Measurements from ENCODE around the gene HTR6. TPM values are rescaled to one million over a fixed set of nuclear protein-coding genes. Genes with fewer than 3 reads are reported as not detected.

Gene HTR6
- total and polyA plus RNA-seq, 5 donors: not detected

DNA sequence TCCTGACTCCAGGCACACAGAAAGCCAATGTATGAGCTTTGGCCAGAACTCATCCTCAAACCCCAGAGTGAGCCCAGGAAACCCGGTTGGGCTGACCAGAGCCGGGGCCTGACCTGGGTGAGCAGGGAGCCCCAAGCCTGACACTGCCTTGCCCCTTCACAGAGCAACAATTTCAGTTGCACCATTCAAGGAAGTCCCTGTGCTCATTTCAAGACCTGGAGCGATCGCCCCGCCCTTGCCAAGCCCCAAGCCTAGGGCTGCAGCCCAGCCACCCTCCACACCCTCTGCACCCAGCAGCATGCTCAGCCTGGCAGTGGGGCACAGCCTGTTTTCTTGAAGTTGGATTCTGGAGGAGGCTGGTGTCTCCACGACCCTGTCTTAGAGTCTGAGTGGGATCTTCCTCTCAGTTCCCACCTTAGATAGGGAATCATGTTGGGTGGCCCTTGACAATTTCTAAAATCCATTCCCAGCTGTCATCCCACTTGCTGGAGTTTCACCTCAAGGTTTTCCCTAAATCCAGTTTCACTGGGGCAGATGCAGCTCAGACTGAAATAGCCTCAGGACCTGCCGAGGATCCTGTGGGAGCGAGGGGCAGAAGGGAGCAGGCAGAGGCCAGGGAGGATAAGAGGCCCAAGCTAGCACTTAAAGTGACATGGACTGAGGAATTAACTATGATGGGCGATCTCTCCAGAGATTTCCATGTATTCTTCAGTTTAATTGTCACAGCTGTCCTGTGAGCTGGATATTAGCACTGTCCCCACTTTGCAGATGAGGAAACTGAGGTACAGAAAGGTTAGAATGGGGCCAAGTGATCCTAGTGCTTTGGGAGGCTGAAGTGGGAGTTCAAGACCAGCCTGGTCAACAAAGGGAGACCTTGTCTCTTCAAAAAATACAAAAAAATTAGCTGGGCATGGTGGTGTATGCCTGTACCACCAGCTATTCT, 18.0 kb upstream of the HTR6 start:
- Histone ChIP-seq H3K27ac (ENCODE audit: low read length) (no peak overlapping the region), H3K27me3 (ENCODE audit: control insufficient read depth, insufficient read depth) (no peaks in the 10 kb centered on the region), H3K4me3 (ENCODE audit: low read length) (no peak overlapping the region), H3K9me3 (ENCODE audit: control insufficient read depth, low read length) (no peaks in the 10 kb centered on the region), H3K4me1 (ENCODE audit: control insufficient read depth, insufficient read depth, low read length) (peaks cover 5% of the 10 kb centered on the region)
- intact Hi-C loops (cut with DNase I): loop anchor here in 3 of 4 donors (5.0 to 10.0 kb wide), 4 partner anchors 52 to 254 kb away; partner anchors contain the start of gene CAPZB (in 2 of the 3)
- peak in 1 of 3 donors; percentile 62 for DNase-seq
- WGBS: 83% methylated on average over 9 of the region's 9 CpGs
- ATAC-seq: no peak

DNA sequence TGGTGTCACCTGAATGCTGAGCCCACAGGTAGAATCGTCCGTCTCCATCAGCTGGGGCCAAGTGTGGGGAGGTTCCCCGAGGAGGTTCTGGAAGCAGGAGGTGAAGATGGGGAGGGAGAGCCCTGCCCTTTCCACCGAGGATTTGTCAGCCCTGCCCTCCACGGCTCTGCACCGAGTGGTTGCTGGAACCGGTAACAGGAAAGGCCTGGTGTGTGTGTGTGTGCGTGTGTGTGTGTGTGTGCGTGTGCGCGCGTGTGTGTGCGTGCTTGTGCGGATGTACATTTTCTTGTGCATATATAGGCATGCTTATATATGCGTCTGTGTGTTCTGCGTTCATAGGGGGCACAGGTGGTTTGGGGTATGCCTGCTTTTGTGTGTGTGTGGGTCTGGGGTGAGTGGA, 17.0 kb upstream of the HTR6 start:
- Histone ChIP-seq H3K27ac (ENCODE audit: low read length) (peak overlapping the region; percentile 20), H3K27me3 (ENCODE audit: control insufficient read depth, insufficient read depth) (no peaks in the 10 kb centered on the region), H3K4me3 (ENCODE audit: low read length) (no peak overlapping the region), H3K4me1 (ENCODE audit: control insufficient read depth, insufficient read depth, low read length) (peaks cover 6% of the 10 kb centered on the region), H3K9me3 (ENCODE audit: control insufficient read depth, low read length) (no peaks in the 10 kb centered on the region)
- peak in 1 of 3 donors; percentile 64 for DNase-seq
- intact Hi-C loops (cut with DNase I): loop anchor here in 3 of 4 donors (5.0 to 10.0 kb wide), 4 partner anchors 53 to 255 kb away; partner anchors contain the start of gene CAPZB (in 2 of the 3)
- no peak for ATAC-seq
- 52% methylated on average over 16 of the region's 16 CpGs for WGBS

DNA sequence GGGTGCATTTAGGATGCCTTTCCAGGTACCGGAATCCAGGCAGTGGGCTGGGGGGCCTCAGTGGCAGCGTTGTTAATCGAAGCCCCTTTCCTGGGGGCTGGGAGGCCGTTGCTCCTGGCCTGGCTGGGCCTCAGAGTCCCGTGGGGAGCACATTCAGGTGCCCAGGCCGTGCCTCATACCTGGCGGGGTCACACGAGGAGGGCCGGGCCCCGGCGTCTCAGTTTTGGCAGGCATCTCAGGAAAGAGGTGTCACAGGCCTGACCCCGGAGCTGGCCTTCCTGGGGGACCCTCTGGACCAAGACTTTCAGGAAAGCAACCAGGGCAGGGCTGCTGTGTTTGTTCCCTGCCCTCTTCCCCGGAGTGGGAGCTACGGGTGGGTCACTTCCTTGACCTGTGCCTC, 16.4 kb upstream of the HTR6 start:
- Histone ChIP-seq H3K27ac (ENCODE audit: low read length) (peak overlapping the region; percentile 1), H3K4me1 (ENCODE audit: control insufficient read depth, insufficient read depth, low read length) (peaks cover 6% of the 10 kb centered on the region), H3K27me3 (ENCODE audit: control insufficient read depth, insufficient read depth) (no peaks in the 10 kb centered on the region), H3K9me3 (ENCODE audit: control insufficient read depth, low read length) (no peaks in the 10 kb centered on the region), H3K4me3 (ENCODE audit: low read length) (no peak overlapping the region)
- 66% methylated on average over 14 of the region's 14 CpGs for WGBS
- ATAC-seq (no peak), DNase-seq (peak in 1 of 3 donors; percentile 55)
- intact Hi-C loops (cut with DNase I): loop anchor here in 3 of 4 donors (5.0 to 10.0 kb wide), 4 partner anchors 53 to 256 kb away; partner anchors contain the start of gene CAPZB (in 2 of the 3)

GRCh38 chr1:19648689-19649088, 16.0 kb upstream of the HTR6 start:
- H3K9me3 ChIP-seq (ENCODE audit: control insufficient read depth, low read length): no peaks in the 10 kb centered on the region
- no peak overlapping the region for H3K27ac ChIP-seq (ENCODE audit: low read length)
- ATAC-seq (no peak), DNase-seq (peak in 1 of 3 donors; percentile 61)
- WGBS: 55% methylated on average over 11 of the region's 11 CpGs
- intact Hi-C loops (cut with DNase I): loop anchor here in 3 of 4 donors (5.0 to 10.0 kb wide), 4 partner anchors 54 to 256 kb away; partner anchors contain the start of gene CAPZB (in 2 of the 3)
- peaks cover 6% of the 10 kb centered on the region for H3K4me1 ChIP-seq (ENCODE audit: control insufficient read depth, insufficient read depth, low read length)
- no peaks in the 10 kb centered on the region for H3K27me3 ChIP-seq (ENCODE audit: control insufficient read depth, insufficient read depth)
- H3K4me3 ChIP-seq (ENCODE audit: low read length): no peak overlapping the region

DNA sequence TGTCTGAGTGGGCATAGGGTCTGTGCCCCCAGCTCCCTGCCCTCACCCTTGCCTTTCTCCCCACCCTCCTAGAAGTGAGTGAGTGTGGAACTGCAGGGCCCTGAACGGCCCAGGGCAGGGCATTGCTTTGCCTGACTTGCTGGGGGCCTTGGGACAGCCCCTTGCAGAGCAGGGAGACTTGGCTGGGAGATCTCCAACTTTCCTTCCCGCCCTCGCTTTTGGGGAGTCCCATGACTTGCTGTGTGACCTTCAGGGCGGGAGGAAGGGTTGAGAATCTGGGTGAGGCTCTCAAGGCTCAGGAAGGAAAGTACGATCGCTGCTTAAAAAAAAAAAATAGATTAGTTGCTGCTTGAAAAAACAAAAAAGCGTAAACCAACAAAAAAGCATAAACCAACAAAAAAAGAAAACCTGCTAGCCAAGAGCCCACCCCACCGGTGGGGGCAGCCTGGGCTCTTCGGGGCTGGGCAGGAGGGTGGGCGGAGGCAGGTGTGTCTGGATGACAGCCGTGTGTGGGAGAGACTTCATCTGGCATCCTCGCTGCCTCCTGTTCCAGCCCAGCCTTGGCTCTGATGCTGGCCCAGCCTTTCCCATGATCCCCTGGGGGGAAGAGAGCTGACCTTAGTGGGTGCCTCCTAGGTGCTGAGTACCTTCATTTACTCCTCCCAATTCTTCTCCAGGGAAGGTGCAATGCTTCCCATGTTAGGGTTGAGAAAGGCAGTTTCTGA, 14.1 kb upstream of the HTR6 start:
- peaks cover 6% of the 10 kb centered on the region for H3K4me1 ChIP-seq (ENCODE audit: control insufficient read depth, insufficient read depth, low read length)
- DNase-seq: peak in 1 of 3 donors; percentile 70
- ATAC-seq: peak; percentile 18 to 44
- H3K4me3 ChIP-seq (ENCODE audit: low read length): no peak overlapping the region
- intact Hi-C loops (cut with DNase I): loop anchor here (2.0 to 10.0 kb wide), 6 partner anchors 256 to 446 kb away; no protein-coding TSS in a partner anchor
- H3K9me3 ChIP-seq (ENCODE audit: control insufficient read depth, low read length): no peaks in the 10 kb centered on the region
- H3K27me3 ChIP-seq (ENCODE audit: control insufficient read depth, insufficient read depth): no peaks in the 10 kb centered on the region
- peak overlapping the region; percentile 11 for H3K27ac ChIP-seq (ENCODE audit: low read length)
- WGBS: 31% methylated on average over 12 of the region's 12 CpGs

- Histone ChIP-seq H3K4me3 (ENCODE audit: low read length) (no peak overlapping the region), H3K4me1 (ENCODE audit: control insufficient read depth, insufficient read depth, low read length) (peaks cover 6% of the 10 kb centered on the region), H3K27me3 (ENCODE audit: control insufficient read depth, insufficient read depth) (no peaks in the 10 kb centered on the region), H3K9me3 (ENCODE audit: control insufficient read depth, low read length) (no peaks in the 10 kb centered on the region), H3K27ac (ENCODE audit: low read length) (peak overlapping the region; percentile 11)
- peak; percentile 81 to 83 for ATAC-seq
- DNase-seq: peak; percentile 67 to 87 (median 85)
- intact Hi-C loops (cut with DNase I): loop anchor here (2.0 to 10.0 kb wide), 6 partner anchors 256 to 446 kb away; no protein-coding TSS in a partner anchor
- WGBS: 15% methylated on average over 11 of the region's 11 CpGs
These were observed 13.4 kb upstream of the HTR6 start for GRCh38 chr1:19651141-19651737.

- peaks cover 4% of the 10 kb centered on the region for H3K4me1 ChIP-seq (ENCODE audit: control insufficient read depth, insufficient read depth, low read length)
- no peak overlapping the region for H3K4me3 ChIP-seq (ENCODE audit: low read length)
- DNase-seq (no peak), ATAC-seq (no peak)
- WGBS: 83% methylated on average over 5 of the region's 5 CpGs
- H3K9me3 ChIP-seq (ENCODE audit: control insufficient read depth, low read length): no peaks in the 10 kb centered on the region
- intact Hi-C loops (cut with DNase I): loop anchor here (5.0 to 10.0 kb wide), 5 partner anchors 260 to 450 kb away; no protein-coding TSS in a partner anchor
- no peaks in the 10 kb centered on the region for H3K27me3 ChIP-seq (ENCODE audit: control insufficient read depth, insufficient read depth)
- no peak overlapping the region for H3K27ac ChIP-seq (ENCODE audit: low read length)
These were observed 10.3 kb upstream of the HTR6 start for GRCh38 chr1:19654386-19654785.

DNA sequence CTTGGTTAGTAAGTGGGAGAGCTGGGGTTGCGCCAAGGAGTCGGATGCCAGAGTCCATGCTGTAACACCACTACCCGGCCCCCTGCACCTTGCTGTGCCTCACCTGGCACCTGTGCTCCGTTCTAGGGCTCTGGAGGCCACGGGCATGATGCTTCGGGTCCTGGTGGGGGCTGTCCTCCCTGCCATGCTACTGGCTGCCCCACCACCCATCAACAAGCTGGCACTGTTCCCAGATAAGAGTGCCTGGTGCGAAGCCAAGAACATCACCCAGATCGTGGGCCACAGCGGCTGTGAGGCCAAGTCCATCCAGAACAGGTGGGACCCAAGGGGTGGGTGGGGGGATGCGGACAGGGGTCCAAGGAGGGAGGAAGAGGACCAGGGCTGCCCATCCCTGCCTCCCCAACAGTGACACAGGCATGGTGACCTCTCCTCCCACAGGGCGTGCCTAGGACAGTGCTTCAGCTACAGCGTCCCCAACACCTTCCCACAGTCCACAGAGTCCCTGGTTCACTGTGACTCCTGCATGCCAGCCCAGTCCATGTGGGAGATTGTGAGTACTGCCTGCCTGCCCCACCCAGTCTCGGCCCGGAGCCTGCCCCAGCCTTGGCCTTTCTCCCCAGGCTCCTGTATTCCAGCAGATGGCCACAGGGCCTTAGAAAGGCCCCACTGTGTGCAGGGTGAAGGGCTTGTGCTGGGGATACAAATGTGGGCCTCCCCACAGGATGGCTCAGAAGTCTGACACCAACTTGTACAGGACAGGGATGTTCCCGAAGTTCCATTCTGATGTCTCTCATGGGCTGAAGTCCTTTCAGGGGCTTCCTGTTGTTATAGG, 9.6 kb upstream of the HTR6 start:
- no peaks in the 10 kb centered on the region for H3K27me3 ChIP-seq (ENCODE audit: control insufficient read depth, insufficient read depth)
- ATAC-seq (no peak), DNase-seq (peak in 1 of 3 donors; percentile 69)
- intact Hi-C loops (cut with DNase I): loop anchor here (5.0 to 10.0 kb wide), 5 partner anchors 260 to 450 kb away; no protein-coding TSS in a partner anchor
- H3K4me3 ChIP-seq (ENCODE audit: low read length): no peak overlapping the region
- 65% methylated on average over 15 of the region's 15 CpGs for WGBS
- H3K4me1 ChIP-seq (ENCODE audit: control insufficient read depth, insufficient read depth, low read length): peaks cover 6% of the 10 kb centered on the region
- no peaks in the 10 kb centered on the region for H3K9me3 ChIP-seq (ENCODE audit: control insufficient read depth, low read length)
- no peak overlapping the region for H3K27ac ChIP-seq (ENCODE audit: low read length)

DNA sequence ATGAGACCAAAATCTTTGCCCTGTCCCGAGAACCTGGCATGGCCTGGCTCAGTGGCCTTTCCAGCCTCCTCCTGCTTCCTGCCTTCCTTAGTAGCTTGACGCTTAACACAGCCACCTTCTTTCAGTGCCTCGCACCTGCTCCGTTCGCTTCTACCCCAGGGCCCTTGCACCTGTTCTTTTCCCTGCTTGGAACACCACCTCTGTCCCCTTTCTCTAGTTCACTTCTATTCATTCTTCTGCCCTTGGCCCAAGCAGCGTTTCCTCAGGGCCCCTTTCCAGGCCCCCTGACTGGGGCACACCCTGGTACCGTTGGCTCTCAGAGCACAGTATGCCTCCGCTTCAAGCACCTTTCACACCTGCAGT, 9.0 kb upstream of the HTR6 start:
- DNase-seq: no peak
- H3K4me1 ChIP-seq (ENCODE audit: control insufficient read depth, insufficient read depth, low read length): peaks cover 5% of the 10 kb centered on the region
- intact Hi-C loops (cut with DNase I): loop anchor here in 3 of 4 donors (10.0 kb wide), 4 partner anchors 261 to 451 kb away; no protein-coding TSS in a partner anchor

More for the DNA sequence above, 9.0 kb upstream of the HTR6 start:
- no peak for ATAC-seq
- Histone ChIP-seq H3K4me3 (ENCODE audit: low read length) (no peak overlapping the region), H3K27ac (ENCODE audit: low read length) (no peak overlapping the region), H3K27me3 (ENCODE audit: control insufficient read depth, insufficient read depth) (no peaks in the 10 kb centered on the region), H3K9me3 (ENCODE audit: control insufficient read depth, low read length) (no peaks in the 10 kb centered on the region)
- WGBS: 88% methylated on average over 8 of the region's 8 CpGs

Measured in right cardiac atrium (tissue), 5 donors.